ENCODE data around the gene PANX1.
A peak's percentile ranks its signal among the peaks of the same experiment; 100 is the strongest.
"Not testable (repeated sequence)": the region's sequence is repeated elsewhere in the genome, so short reads cannot be mapped to it uniquely, and the experiment has no call there.

Gene PANX1, protein sequence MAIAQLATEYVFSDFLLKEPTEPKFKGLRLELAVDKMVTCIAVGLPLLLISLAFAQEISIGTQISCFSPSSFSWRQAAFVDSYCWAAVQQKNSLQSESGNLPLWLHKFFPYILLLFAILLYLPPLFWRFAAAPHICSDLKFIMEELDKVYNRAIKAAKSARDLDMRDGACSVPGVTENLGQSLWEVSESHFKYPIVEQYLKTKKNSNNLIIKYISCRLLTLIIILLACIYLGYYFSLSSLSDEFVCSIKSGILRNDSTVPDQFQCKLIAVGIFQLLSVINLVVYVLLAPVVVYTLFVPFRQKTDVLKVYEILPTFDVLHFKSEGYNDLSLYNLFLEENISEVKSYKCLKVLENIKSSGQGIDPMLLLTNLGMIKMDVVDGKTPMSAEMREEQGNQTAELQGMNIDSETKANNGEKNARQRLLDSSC

DNA sequence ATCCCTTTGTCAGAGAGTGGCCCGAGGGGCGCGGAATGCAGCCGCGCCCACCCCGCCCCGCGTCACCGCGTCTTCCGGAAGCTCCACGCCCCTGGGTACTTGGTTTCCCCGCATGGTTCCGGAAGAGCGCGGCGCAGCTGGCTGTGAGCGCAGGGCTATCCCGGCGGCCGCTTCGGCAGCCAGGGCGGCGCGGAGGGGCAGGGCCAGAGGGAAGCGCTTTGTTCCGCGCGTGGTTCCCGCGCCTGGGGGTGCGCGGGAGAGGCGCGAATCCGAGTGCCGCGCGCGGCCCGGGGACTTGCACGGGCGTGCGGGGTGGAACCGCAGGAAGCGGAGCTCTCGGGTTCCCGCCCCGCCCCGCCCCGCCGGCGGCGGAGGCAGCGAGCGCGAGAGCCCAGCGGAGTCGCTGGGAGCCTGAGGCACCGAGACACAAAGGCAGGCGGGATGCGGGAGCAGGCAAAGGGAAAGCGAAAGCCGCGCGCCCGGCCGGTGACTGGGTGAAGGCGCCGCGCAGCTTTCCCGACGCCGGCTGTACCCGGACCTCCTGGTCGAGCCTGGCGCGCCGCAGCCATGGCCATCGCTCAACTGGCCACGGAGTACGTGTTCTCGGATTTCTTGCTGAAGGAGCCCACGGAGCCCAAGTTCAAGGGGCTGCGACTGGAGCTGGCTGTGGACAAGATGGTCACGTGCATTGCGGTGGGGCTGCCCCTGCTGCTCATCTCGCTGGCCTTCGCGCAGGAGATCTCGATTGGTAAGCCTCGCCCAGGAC is at the start of gene PANX1:
TSS of gene PANX1 (plus strand) at position 96 of the 766 bp plus-strand sequence. CDS start at position 568, 472 bp downstream.
- DNase-seq = peak; percentile 94

DNA sequence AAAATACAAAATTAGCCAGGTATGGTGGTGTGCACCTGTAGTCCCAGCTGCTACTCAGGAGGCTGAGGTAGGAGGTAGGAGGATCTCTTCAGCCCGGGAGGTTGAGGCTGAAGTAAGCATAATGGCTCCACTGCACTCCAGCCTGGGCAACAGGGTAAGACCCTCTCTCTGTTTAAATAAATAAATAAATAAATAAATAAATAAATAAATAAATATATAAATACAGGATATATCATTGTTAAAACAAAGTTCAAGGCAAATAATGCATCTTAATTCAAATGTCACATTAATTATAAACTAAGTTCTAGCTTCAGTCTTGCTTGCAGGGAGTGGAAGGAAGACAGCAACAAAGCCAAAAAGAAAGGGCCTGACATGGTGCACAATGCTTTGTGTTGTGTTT is 44.5 kb upstream of the PANX1 start:
- no peak for DNase-seq

DNA sequence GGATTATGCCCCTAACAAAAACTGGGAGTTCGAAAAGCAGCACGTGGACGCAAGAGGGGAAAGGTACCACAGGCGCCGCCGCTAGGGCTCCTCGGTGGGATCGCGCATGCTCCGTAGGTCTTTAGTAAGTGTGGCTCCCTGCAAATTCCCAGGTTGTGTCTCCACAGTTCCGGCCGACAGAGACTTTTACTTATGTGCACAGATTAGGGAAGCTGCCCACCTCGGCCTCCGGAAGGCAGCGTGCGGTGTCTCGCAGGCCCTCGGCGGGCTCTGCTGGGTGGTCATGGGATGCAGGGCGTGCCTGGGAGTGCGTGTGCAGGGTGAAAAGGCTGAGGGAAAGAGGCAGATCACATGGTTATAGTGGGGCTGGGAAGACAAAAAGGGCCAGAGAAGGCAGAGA is 39.7 kb upstream of the PANX1 start:
- DNase-seq = no peak

DNA sequence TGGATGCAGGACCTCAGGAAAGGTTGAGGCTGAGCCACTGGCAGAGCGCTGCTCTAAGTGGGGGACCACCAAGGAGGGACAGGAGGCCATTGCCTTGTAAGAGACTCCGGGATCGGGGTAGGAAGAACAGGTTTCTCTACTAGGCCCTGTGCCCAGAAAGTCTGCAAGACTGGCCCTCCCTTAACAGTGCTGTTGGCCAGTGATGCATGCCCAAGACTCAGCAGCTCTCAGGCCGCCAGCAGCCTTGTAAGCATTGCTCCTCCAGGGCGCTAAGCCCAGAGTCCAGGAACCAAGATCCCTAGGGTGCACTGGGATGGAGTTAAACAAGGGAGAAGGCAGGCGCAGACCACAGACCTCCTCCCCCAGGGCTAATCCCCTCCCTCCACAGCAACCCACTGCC is 39.3 kb upstream of the PANX1 start:
- no peak for DNase-seq

DNA sequence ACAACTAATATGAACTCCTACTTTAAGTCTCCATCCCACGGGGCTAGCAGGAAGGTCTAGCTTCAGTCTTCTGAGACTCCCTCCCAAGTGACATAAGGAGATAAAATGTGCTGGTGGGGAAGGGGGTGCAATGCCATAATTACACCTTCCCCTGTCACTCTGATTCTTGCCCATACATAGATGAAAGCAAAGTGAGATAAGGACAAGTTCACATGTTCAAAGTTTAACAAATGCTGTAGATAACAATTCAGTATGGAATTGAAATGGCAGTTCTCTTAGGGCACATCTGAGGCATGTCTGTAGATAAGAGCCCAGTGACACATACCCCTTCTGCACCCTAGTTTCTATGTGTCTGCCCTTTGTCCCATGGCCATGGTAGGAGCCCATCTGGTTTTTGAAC is 38.2 kb upstream of the PANX1 start:
- DNase-seq = no peak

DNA sequence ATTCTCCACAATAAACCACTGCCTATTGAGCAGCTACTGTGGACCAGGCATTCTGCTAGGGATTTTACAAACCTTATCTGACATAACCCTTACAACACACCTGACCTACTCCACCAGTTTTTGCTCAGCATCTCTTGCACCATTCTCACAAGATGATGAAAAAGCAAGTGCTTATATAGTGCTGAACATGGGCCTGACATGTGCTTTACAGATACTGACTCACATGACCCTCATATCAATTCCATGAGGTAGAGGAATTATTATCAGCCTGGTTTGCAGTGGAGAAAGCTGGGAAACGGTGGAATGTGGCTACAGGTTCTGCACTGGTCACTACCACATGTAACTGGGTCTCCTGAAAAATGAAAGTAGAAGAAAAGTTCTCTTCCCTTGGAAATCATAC is 37.5 kb upstream of the PANX1 start:
- no peak for DNase-seq

DNA sequence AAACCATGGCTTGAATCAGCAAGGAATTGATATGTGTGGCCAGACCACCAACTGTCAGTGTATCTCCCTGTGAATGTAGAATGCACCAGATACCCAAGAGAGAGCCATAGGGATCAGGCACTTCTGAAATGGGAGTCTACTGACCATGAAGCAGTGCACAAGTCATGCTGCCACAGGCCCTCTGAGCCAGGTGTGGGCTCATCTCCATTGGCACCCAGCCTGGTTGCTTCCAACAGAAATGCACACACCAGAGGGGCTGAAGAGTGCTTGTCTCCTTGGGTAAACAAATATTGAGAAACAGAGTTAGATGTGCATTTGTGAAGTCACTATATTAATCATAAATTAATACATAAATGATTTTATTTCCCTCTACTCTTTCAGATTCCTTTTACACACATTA is 28.4 kb upstream of the PANX1 start:
- no peak for DNase-seq

DNA sequence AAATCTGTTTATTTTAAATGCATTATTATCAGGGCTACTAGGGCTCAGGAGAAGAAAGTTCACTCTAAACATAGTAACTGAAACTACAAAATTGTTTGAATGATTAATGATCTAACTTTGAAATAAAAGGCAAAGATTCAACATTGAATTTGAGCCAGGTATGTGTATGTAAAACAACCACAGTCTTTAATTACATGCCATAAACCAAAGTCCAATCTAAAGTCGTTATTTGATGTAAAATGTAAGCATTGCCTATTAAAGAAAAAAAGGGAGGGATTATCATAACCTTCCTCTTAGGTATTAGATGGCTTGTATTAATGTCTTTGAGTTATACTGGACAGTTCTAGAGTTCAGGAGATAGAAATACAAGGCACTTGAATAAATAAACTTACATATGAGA is 25.2 kb upstream of the PANX1 start:
- DNase-seq = no peak

DNA sequence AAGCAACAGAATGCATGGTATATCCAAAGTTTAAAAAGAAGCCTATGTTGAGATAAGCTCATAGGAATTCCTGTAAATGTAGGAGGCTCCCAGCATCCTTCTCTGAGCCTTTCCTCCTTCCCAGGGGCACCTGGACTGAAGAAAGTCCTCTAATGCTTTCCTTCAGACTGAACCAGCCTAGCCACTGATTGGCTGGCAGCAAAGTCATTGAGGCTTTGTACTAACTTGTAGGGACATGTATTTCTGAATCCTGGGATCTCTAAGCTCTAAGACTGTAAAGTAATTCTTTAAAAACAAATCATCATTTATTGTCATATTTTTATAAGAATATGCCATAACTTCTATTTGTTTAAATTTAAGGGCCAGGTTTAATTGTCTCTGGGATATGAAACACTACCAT is 23.9 kb upstream of the PANX1 start:
- no peak for DNase-seq

DNA sequence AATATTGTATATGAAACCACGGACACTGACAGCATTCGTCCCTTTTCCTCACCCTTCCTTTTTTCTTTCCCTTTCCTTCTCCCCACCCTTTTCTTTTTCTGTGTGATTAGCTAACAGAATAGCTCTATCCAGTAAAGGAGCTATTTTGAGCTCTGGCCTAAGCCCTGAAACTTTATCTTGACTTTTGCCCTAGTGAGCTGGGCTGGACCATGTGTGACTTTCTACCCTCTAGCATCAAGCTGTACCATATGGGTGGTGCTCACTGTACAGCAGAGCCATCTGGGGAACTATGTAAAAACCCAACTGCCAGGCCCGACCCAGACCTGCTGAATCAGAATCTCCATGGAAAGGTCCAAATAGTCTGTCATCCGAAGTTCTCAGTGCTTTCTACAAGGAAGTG is 21.9 kb upstream of the PANX1 start:
- DNase-seq = no peak

DNA sequence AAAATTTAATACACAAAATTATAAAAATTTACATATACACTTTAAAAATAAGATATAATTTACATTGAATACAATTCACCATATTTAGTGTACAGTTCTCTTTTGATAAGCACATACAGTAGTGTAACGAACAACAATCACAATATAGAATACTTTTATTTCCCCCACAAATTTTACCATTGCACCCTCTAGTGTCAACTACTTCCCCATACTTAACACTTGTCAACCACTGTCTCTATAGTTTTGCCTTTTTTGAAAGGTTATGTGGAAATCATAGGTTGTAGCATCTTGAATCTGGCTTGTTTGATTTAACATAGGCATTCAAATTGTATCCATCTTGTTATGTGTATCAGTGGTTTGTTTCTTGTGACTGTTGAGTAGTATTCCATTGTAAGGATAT is 21.3 kb upstream of the PANX1 start:
- DNase-seq = no peak

DNA sequence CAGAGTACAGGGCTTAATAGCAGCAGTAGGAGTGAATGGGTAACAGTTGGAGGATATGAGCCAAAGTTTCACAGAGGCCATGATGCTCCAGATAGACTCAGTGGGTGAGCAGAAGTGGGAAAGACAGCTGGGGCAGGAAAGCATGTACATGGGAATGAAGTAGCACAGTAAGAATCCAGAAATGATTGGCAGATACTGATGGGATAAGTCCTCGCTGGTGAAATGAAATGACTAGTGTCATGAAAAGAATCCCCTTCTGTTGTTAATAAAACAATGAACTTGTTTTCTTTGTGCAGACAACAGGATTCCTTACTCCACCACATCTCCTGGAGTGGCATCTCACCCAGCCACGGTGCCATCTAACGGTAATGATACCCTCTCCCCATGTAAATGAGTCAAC is 17.4 kb upstream of the PANX1 start:
- no peak for DNase-seq

DNA sequence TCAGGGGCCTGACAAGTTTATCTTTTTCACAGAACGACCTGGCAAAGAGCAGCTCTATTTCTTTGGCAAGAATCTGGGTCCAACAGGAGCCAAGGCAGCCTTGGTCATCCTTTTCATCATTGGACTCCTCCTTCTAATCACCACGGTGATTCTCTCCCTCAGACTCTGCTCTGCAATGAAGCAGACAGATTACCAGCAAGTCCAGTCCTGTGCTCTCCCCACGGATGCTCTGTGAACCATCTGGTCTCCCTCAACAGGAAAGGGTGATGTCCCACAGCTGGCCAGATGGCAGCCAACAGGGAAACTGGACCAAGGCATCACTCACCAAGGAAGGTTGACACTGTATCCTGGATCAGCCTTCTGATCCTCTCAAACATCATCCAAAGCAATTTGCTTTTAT is 17.0 kb upstream of the PANX1 start:
- no peak for DNase-seq

DNA sequence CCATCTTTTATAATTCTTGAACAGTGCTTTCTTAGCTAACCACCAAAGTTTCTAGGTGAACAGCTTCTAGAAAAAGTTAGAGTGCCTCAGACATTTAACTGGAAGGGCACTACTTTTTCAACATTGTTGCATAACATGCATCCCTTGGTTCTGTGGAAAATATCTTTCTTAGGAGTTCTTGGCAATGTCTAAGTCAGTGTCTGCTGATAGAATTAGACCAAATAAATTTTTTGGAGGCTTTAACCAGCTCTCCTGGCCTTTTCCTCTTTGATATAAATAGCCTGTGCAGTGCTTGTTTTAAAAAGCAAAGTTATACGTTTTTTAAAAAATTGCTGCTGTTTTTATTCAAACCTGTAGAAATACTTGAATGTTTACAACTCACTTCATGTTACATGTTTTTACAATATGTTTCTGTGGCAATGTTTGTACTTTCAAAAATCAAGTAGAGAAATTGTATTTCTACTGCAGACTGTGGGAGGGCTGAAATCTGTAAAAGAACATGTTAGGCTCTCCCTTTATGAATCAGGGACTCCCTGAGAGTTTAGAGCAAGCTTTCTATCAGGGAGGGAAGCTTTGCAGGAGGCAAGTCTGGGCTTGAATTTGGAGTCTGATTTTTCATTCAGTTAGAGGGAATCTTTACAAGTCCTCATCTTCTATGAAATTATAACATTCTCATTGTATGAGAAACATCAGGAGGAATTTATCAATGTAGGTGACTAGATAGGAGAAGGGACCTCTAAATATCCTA is 16.3 kb upstream of the PANX1 start:
- no peak for DNase-seq

DNA sequence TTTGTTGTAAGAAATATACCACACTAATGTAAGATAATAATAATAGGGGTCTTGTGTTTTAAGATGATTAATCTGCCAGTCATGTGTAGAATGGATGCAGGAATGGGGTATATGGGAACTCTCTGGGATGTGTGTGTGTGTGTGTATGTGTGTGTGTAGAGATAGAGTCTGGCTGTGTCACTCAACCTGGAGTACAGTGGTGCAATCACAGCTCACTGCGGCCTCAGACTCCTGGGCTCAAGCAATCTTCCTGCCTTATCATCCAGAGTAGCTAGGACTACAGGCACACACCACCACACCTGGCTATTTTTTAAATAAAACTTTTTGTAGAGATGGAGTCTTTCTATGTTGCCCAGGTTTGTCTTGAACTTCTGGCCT is 11.5 kb upstream of the PANX1 start:
- DNase-seq = no peak

DNA sequence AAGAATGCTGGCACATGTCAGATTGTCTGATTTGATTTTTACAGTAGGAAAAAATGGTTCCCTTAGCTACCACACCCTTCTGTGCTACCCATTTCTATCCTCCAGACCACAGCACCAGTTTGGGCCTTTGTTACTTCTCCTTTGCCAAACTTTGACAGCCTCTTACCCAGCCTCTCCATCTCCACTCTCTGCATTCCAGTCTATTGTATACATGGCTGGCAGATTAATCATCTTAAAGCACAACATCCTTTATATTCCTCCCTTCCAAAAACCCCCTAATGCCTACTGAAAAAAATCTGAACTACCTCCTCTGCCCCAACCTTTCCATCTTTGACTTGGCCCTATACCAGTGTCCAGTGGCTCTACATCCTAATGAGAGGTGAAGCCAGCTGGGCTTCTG is 10.8 kb upstream of the PANX1 start:
- no peak for DNase-seq

DNA sequence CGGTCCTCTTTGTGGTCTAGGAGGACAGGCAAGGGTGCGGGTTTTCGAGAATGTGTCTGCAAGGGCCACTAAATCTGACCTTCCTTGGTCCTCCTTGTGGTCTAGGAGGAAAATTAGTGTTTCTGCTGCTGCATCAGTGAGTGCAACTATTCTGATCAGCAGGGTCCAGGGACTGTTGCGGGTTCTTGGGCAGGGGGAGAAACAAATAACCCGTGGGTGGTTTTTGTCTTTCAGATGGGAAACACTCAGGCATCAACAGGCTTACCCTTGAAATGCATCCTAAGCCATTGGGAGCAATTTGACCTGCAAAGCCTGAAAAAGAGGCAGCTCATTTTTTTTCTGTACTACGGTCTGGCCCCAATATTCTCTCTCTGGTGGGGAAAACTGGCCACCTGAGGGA is 9.0 kb upstream of the PANX1 start:
- not testable (repeated sequence) for DNase-seq

DNA sequence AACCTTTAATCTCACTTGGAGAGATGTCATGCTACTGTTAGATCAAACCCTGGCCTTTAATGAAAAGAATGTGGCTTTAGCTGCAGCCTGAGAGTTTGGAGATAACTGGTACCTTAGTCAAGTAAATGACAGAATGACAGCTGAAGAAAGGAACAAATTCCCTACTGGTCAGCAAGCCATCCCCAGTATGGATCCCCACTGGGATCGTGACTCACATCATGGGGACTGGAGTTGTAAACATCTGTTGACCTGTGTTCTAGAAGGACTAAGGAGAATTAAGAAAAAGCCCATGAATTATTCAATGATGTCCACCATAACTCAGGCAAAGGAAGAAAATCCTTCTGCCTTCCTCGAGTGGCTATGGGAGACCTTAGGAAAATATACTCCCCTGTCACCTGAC is 8.1 kb upstream of the PANX1 start:
- DNase-seq = not testable (repeated sequence)

DNA sequence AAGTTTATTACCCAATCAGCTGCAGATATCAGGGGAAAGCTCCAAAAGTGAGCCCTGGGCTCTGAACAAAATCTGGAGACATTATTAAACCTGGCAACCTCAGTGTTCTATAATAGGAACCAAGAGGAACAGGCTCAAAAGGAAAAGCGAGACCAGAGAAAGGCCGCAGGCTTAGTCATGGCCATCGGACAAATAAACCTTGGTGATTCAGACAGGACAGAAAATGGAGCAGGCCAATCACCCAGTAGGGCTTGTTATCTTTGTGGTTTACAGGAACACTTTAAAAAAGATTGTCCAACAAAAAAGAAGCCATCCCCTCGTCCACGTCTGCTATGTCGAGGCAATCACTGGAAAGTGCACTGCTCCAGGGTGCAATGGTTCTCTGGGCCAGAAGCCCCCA is 7.7 kb upstream of the PANX1 start:
- no peak for DNase-seq

DNA sequence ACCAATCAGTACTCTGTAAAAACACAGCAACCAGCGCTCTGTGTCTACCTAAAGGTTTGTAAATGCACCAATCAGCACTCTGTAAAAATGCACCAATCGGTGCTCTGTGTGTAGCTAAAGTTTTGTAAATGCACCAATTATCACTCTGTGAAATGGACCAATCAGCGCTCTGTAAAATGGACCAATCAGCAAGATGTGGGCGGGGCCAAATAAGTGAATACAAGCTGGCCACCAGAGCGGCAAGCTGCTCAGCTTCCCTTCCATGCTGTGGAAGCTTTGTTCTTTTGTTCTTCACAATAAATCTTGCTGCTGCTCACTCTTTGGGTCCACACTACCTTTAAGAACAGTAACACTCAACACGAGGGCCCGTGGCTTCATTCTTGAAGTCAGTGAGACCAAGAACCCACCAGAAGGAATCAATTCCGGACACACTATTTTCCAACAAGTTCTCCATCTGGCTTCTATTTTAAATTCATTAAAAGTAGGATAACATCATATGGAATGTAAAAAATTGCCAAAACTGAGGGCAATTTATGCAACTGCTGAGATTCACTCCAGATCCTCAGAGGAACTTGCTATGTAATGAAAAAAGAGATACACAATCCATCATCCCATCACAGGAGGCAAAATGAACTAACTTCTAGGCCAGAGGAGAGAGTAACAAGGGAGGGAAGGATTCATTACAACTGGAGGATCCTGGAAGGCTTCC is 3.1 kb upstream of the PANX1 start:
- no peak for DNase-seq

DNA sequence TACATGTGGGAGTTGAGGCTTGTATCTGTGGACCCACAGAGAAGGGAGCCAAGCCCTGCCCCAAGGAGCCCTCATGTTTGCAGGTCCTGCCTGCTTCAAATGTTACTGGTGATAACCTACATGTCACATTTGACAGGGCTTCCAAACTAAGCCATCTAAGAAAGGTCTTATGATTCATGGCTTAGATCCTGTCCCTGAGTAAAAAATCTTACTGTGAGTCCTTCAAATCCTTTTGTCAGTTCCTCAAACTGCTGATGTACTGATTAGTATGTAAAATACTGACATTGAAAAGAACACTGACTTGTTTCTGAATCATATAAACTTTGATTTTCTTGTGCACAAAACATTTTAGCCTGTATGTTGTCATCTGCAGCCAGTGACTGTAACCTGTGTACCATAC is 1.0 kb upstream of the PANX1 start:
- no peak for DNase-seq

DNA sequence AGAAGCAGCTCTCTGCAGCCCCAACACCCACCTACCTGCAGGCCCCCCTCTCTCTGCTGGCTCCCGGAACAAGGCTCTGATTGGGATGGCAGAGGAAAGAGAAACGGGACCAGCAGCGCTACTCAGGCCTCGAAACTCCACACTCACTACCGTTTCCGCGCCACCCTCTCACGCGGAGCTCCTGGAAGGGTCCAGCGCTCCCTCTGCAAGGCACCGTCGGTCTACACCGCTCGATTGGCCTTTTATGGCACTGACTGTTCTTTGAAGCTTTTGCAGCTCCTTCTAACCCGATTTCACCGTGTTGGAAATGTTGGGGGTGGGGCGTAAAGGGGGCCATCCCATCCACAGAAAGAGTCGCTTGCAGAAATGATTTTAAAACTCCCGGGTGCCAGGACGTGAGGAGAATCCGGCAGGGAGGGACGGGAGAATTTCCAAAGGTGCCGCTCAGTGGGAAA is 323 bp upstream of the PANX1 start:
- peak; percentile 81 for DNase-seq

Measured in KG1 (cell line).